NT2/D1 (cell line): ENCODE measurements around the gene KLHDC1.
"Not testable (repeated sequence)": the region's sequence is repeated elsewhere in the genome, so short reads cannot be mapped to it uniquely, and the experiment has no call there.

Experiments
- DNase-seq: peaks from one replicate; pipeline ENCODE4 v3.0.0-alpha.2; 2011; ENCODE audit warnings: low read depth, low spot score
- H3K27me3 ChIP-seq: 2 replicates; pipeline ENCODE4 v1.6.0; 2011; ENCODE audit warnings: mild to moderate bottlenecking; ENCODE audit not compliant: insufficient read length, insufficient read depth
- H3K36me3 ChIP-seq: 2 replicates; pipeline ENCODE4 v1.6.1; 2011; ENCODE audit warnings: mild to moderate bottlenecking, low read length, mixed read lengths; ENCODE audit not compliant: insufficient read depth, insufficient read length
- H3K4me1 ChIP-seq: 2 replicates; pipeline ENCODE4 v1.5.1; 2011; ENCODE audit not compliant: insufficient read depth, insufficient read length
- H3K4me3 ChIP-seq: 2 replicates; pipeline ENCODE4 v1.5.1; 2011; ENCODE audit warnings: low read depth; ENCODE audit not compliant: insufficient read length
- H3K9ac ChIP-seq: 2 replicates; pipeline ENCODE4 v1.6.0; 2011; ENCODE audit warnings: low read depth; ENCODE audit not compliant: insufficient read length
- H3K9me3 ChIP-seq: 2 replicates; pipeline ENCODE4 v1.5.1; 2011; ENCODE audit warnings: mild to moderate bottlenecking, low read length; ENCODE audit not compliant: insufficient read depth
- SUZ12 ChIP-seq: IDR thresholded peaks from 2 replicates; pipeline ENCODE4 v1.6.1; 2011; ENCODE audit not compliant: insufficient read length, insufficient read depth; ENCODE audit errors: extremely low read depth
- YY1 ChIP-seq: IDR thresholded peaks from 2 replicates; pipeline ENCODE4 v1.6.1; 2011; ENCODE audit not compliant: insufficient read length, insufficient read depth
- ZNF274 ChIP-seq: IDR thresholded peaks from 2 replicates; pipeline ENCODE4 v1.6.1; 2011; ENCODE audit warnings: mild to moderate bottlenecking, low read depth, low read length

The KLHDC1 gene

DNA sequence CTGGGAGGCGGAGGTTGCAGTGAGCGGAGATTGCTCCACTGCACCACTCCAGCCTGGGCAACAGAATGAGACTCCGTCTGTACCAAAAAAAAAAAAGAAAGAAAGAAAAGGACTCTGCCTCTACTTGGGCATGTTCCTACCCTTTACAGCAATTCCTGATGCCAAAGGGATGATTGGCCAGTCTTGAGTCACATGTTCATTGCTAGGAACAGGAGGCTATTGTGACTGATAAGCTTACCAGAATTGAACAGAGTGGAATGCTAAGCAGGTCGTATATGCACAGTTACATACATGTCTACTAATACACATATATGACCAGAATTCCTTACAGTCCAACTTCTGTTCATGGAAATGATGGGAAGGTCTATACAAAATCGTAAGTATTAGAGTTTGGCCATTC, 34.3 kb downstream of the KLHDC1 start:
- Histone ChIP-seq H3K4me1 (no peaks in the 10 kb centered on the region), H3K27me3 (no peaks in the 10 kb centered on the region), H3K4me3 (no peak overlapping the region), H3K9me3 (no peaks in the 10 kb centered on the region), H3K9ac (no peak overlapping the region), H3K36me3 (no peaks in the 10 kb centered on the region)
- TF ChIP-seq YY1 (no peak), SUZ12 (no peak), ZNF274 (no peak)
- DNase-seq, result no peak

GRCh38 chr14:49732896-49733295, 40.0 kb downstream of the KLHDC1 start:
- no peak for DNase-seq
- no peak overlapping the region for H3K4me3 ChIP-seq
- H3K36me3 ChIP-seq, result no peaks in the 10 kb centered on the region
- no peaks in the 10 kb centered on the region for H3K27me3 ChIP-seq
- TF ChIP-seq ZNF274, result no peak
- H3K4me1 ChIP-seq, result no peaks in the 10 kb centered on the region
- H3K9me3 ChIP-seq, result no peaks in the 10 kb centered on the region
- H3K9ac ChIP-seq, result no peak overlapping the region

DNA sequence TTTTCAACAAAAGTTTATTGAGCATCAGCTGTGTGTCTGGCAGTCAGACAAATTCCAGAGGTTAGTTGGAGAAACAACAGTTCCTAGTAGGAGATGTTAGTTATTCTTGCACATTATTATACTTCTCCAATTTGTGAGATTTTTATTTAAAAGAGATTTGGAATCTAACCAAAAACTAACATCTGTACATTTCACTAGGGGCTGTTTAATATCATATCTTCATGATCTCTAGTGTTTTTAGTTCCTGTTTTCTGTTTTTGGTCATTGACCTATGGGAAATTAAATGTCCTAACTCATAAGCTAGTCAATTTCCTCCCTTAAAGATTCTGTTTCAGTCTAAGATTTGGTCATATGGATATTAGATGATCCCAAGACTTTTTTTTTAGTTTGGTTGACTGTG, 40.9 kb downstream of the KLHDC1 start:
- TF ChIP-seq YY1, result no peak
- no peak for TF ChIP-seq SUZ12
- TF ChIP-seq ZNF274, result no peak
- no peak overlapping the region for H3K4me3 ChIP-seq
- no peak overlapping the region for H3K9ac ChIP-seq
- H3K36me3 ChIP-seq, result no peaks in the 10 kb centered on the region
- DNase-seq, result no peak
- no peaks in the 10 kb centered on the region for H3K4me1 ChIP-seq
- H3K9me3 ChIP-seq, result no peaks in the 10 kb centered on the region
- no peaks in the 10 kb centered on the region for H3K27me3 ChIP-seq

DNA sequence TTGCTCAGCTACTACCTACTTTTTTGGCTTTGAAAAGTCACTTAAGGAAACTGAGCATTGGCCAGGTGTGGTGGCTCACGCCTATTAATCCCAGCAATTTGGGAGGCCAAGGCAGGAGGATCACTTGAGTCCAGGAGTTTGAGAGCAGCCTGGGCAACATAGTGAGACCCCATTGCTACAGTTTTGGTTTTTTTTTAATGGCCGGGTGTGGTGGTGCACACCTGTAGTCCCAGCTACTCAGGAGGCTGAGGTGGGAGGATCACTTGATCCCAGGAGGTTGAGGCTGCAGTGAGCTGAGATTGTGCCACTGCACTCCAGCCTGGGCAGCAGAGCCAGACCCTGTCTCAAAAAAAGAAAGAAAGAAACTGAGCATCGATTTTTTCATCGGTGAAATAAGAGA, 42.7 kb downstream of the KLHDC1 start:
- H3K9ac ChIP-seq, H3K9me3 ChIP-seq, H3K4me1 ChIP-seq, H3K4me3 ChIP-seq, H3K36me3 ChIP-seq, H3K27me3 ChIP-seq, DNase-seq: not testable (repeated sequence)

GRCh38 chr14:49745191-49745590, 52.3 kb downstream of the KLHDC1 start:
- Histone ChIP-seq H3K4me3 (no peak overlapping the region), H3K27me3 (no peaks in the 10 kb centered on the region), H3K9me3 (no peaks in the 10 kb centered on the region), H3K36me3 (no peaks in the 10 kb centered on the region), H3K9ac (no peak overlapping the region), H3K4me1 (no peaks in the 10 kb centered on the region)
- TF ChIP-seq SUZ12, result no peak
- no peak for TF ChIP-seq ZNF274
- TF ChIP-seq YY1, result no peak
- DNase-seq, result no peak

DNA sequence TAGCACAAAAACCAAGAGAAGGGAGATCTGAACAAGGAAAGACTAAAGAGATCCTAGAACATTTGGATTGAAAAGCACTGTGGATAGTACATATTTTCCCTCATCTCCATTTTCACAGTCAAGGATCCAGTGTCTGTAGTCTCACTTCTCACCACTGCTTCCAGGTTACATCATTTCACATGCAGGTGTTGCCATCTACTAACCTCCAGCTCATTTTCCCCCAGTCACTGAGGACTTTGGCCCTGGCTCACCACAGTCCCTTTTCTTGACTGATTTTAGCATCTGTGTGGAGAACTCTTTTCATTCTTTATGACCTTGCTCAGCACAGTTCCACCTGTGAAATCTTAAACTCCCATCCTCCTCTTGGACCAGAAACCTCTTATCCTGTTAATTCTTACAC, 53.6 kb downstream of the KLHDC1 start:
- H3K27me3 ChIP-seq, DNase-seq, H3K4me1 ChIP-seq: not testable (repeated sequence)

GRCh38 chr14:49754570-49755097, 61.7 kb downstream of the KLHDC1 start:
- H3K4me3 ChIP-seq, result no peak overlapping the region
- H3K27me3 ChIP-seq, result no peaks in the 10 kb centered on the region
- DNase-seq, result no peak
- H3K9me3 ChIP-seq, result no peaks in the 10 kb centered on the region
- H3K4me1 ChIP-seq, result no peaks in the 10 kb centered on the region
- TF ChIP-seq SUZ12 (no peak), ZNF274 (no peak), YY1 (no peak)
- H3K36me3 ChIP-seq, result no peaks in the 10 kb centered on the region
- no peak overlapping the region for H3K9ac ChIP-seq

More for the DNA sequence above, 53.6 kb downstream of the KLHDC1 start:
- not testable (repeated sequence) for H3K9me3 ChIP-seq, H3K36me3 ChIP-seq, H3K4me3 ChIP-seq, H3K9ac ChIP-seq

- H3K9me3 ChIP-seq, result no peaks in the 10 kb centered on the region
- H3K4me1 ChIP-seq, result no peaks in the 10 kb centered on the region
- no peak overlapping the region for H3K9ac ChIP-seq
- H3K27me3 ChIP-seq, result no peaks in the 10 kb centered on the region
- no peaks in the 10 kb centered on the region for H3K36me3 ChIP-seq
- DNase-seq, result no peak
- TF ChIP-seq SUZ12 (no peak), ZNF274 (no peak), YY1 (no peak)
- H3K4me3 ChIP-seq, result no peak overlapping the region
Measured at GRCh38 chr14:49755378-49755777, 62.5 kb downstream of the KLHDC1 start.
